ES-I3 (cell line): ENCODE data around the gene TMEM179.
"Not testable (repeated sequence)": the region's sequence is repeated elsewhere in the genome, so short reads cannot be mapped to it uniquely, and the experiment has no call there.

Experiments
- H3K36me3 ChIP-seq: 2 replicates; pipeline ENCODE4 v1.6.1; 2013; ENCODE audit warnings: mild to moderate bottlenecking, low read length, control low read depth, moderate library complexity; ENCODE audit not compliant: insufficient read depth
- H3K4me1 ChIP-seq: 2 replicates; pipeline ENCODE4 v1.6.1; 2013; ENCODE audit warnings: mild to moderate bottlenecking, control low read depth, low read length; ENCODE audit not compliant: insufficient read depth
- H3K9ac ChIP-seq: 2 replicates; pipeline ENCODE4 v1.6.1; 2013; ENCODE audit warnings: low read depth, mild to moderate bottlenecking, low read length, moderate library complexity
- H3K9me3 ChIP-seq: 2 replicates; pipeline ENCODE4 v1.6.1; 2013; ENCODE audit warnings: mild to moderate bottlenecking, low read length, moderate library complexity; ENCODE audit not compliant: control insufficient read depth, insufficient read depth

Gene TMEM179

DNA sequence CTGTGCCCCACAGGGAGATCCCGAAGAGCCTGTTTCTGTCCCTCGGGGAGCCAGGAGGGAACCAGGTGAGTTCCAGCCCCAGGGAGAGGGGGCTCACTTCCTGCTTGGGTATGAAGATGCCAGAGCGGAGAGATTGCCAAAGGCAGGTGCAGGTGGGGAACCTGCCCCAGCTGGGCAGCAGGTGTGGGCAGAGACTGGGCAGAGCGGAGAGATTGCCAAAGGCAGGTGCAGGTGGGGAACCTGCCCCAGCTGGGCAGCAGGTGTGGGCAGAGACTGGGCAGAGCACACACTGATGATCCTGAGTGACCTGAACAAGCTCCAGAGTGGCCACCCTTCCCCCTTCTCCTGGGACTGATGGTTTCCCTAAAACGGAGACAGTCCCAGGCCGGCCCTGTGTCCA, 24.6 kb downstream of the TMEM179 start:
- not testable (repeated sequence) for H3K4me1 ChIP-seq, H3K9ac ChIP-seq, H3K9me3 ChIP-seq, H3K36me3 ChIP-seq

DNA sequence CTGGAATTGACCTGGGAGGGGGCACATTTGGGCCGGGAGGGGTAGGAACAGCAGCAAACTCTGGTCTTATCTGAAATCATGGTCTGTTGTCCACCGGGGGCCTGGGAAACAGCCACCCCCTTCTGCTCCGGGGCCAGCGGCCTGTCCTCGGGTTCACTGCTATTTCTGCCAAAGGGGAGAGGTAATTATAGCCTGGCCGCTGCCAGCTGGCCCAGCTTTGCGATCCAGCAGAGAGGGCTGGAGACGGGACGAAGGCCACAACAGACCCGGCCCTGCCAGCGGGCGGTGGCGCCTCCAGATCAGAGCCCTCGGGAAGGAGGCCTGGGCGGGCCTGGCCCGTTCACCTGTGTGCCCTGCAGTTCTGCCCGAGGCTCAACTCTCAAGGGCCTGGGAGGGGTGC, 25.1 kb downstream of the TMEM179 start, which contains the start of gene C14orf180:
Gene C14orf180, plus strand, starts transcription at position 258 of the 400 bp plus-strand sequence. CDS start 6,667 bp downstream, outside the sequence.
- Histone ChIP-seq H3K36me3 (no peaks in the 10 kb centered on the region), H3K9ac (no peak within 1 kb of the TSS), H3K4me1 (no peaks in the 10 kb centered on the region), H3K9me3 (no peaks in the 10 kb centered on the region)

DNA sequence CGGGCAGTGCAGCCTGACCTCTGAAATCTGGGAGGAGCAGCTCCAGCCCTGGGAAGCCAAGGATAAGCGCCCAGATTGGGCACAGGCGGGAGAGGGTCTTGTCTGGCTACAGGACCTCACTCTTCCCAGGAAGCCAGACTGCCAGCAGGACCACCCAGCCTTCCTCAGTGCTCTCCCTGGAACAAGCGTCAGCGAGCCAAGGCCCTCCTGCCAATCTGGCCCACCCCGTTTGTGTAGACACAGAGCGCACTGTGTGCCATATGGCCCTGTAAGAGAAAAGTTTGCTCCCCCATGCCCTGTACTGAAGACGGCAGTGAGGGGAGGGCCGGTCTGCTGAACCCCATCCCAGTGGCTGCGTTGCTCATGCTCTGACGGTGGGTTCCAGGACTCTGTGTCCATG, 26.3 kb downstream of the TMEM179 start:
- H3K9ac ChIP-seq: no peak overlapping the region
- H3K9me3 ChIP-seq: no peaks in the 10 kb centered on the region
- no peaks in the 10 kb centered on the region for H3K4me1 ChIP-seq
- H3K36me3 ChIP-seq: no peaks in the 10 kb centered on the region

DNA sequence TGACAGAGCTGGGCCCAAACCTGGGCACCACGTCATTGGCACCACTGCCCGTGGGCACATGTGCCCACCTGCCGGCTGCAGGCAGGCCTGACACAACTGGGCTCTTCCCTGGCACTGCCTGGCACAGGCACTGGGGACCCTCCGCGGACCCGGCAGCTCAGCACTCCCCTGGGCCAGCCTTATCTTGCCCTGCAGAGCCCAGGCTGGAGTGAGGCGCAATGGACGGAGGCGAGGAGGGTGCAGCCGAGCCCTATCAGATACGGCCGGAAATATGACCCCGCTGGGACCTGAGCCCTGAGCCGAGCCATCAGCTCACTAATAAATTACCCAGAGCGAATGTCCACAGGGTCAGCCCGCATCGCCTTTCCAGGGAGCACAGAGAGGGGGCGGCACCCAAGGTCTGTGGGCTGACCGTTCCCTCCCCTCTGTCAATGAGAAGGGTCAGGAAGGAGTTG, 26.7 kb downstream of the TMEM179 start:
- Histone ChIP-seq H3K4me1 (no peaks in the 10 kb centered on the region), H3K36me3 (no peaks in the 10 kb centered on the region), H3K9ac (no peak overlapping the region), H3K9me3 (no peaks in the 10 kb centered on the region)

DNA sequence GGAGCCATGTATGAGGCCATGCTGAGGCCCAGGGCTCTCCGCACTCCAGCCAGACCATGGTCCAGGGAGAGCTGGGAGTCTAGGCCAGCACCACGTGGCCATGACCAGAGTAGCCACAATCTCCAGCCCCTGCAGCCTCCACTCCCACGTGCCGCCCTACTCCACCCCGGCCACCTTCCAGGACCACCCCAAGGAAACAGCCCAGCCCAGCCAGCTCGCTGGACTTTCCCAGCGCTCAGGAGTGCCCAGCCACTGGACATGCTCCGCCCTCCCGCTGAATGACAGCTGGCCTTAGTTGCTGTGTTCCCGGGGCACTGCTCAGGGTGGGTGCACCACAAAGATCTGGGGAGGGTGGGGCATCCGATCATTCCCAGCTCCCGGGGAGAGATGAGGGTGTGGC, 27.1 kb downstream of the TMEM179 start:
- no peaks in the 10 kb centered on the region for H3K36me3 ChIP-seq
- H3K9ac ChIP-seq: no peak overlapping the region
- no peaks in the 10 kb centered on the region for H3K9me3 ChIP-seq
- H3K4me1 ChIP-seq: no peaks in the 10 kb centered on the region

- Histone ChIP-seq H3K9me3 (no peaks in the 10 kb centered on the region), H3K9ac (no peak overlapping the region), H3K36me3 (no peaks in the 10 kb centered on the region), H3K4me1 (no peaks in the 10 kb centered on the region)
Observed at GRCh38 chr14:104576970-104577332, 27.6 kb downstream of the TMEM179 start.

- Histone ChIP-seq H3K9me3 (no peaks in the 10 kb centered on the region), H3K9ac (no peak overlapping the region), H3K36me3 (no peaks in the 10 kb centered on the region), H3K4me1 (no peaks in the 10 kb centered on the region)
Observed at GRCh38 chr14:104576232-104576969, 28.2 kb downstream of the TMEM179 start.

GRCh38 chr14:104574978-104575583, 29.5 kb downstream of the TMEM179 start:
- no peaks in the 10 kb centered on the region for H3K9me3 ChIP-seq
- H3K36me3 ChIP-seq: no peaks in the 10 kb centered on the region
- H3K4me1 ChIP-seq: no peaks in the 10 kb centered on the region
- no peak overlapping the region for H3K9ac ChIP-seq

DNA sequence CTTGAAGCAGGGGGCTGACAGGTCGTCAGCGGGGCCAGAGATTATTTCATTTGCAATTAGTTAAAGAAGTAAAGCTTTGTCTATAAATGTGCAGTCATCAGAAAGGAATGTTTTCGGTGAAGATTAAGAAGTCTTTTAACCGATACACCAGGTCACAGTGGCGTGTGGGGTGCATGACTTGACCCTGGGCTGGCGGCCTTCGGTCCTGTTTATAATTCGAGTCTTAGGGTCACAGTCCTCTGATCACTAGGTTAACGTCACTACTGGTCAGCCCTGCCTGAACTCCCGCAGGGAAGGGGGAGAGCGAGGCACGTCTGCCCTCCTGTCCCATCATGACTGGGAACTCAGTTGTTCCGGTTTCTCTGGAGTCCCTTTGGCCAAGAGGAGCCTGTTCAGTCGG, 30.0 kb downstream of the TMEM179 start:
- Histone ChIP-seq H3K9ac (no peak overlapping the region), H3K9me3 (no peaks in the 10 kb centered on the region), H3K36me3 (no peaks in the 10 kb centered on the region), H3K4me1 (no peaks in the 10 kb centered on the region)

- Histone ChIP-seq H3K4me1 (no peaks in the 10 kb centered on the region), H3K9me3 (no peaks in the 10 kb centered on the region), H3K9ac (no peak overlapping the region), H3K36me3 (no peaks in the 10 kb centered on the region)
Observed at GRCh38 chr14:104573930-104574329, 30.6 kb downstream of the TMEM179 start.

GRCh38 chr14:104572668-104573067, 31.9 kb downstream of the TMEM179 start:
- no peaks in the 10 kb centered on the region for H3K9me3 ChIP-seq
- no peaks in the 10 kb centered on the region for H3K36me3 ChIP-seq
- H3K9ac ChIP-seq: no peak overlapping the region
- no peaks in the 10 kb centered on the region for H3K4me1 ChIP-seq

DNA sequence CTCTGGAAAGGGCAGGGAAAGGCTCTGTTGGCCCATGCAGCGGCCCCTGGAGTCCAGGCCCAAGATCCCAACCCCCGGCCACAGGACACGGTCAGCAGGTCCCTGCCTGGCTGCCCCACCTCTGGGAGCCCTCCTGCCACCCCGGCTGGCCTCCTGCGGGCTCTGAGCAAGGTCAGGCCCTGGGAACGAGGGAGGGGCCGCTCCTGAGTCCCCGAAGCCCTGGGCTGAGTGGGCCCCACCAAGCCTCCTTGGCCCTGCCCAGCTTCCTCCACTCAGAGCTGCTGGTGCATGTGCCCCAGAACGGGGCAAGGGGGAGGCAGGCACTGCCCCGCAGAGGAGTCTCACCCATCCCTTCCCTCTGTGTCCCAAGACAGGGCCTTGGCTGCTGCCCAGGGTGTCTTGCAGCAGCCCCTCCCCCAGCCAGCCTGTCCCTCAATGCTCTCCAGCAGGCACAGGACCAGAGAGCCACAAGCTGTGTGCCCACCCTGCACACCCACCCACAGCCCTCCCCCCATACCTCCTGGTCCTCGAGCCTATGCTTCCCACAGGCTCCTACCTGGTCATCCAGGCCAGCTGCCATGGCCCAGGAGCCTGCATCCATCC, 32.4 kb downstream of the TMEM179 start:
- Histone ChIP-seq H3K9ac (no peak overlapping the region), H3K36me3 (no peaks in the 10 kb centered on the region), H3K4me1 (no peaks in the 10 kb centered on the region), H3K9me3 (no peaks in the 10 kb centered on the region)

GRCh38 chr14:104571246-104571645, 33.3 kb downstream of the TMEM179 start:
- H3K36me3 ChIP-seq: no peaks in the 10 kb centered on the region
- H3K4me1 ChIP-seq: no peaks in the 10 kb centered on the region
- H3K9ac ChIP-seq: no peak overlapping the region
- no peaks in the 10 kb centered on the region for H3K9me3 ChIP-seq

- Histone ChIP-seq H3K9me3 (no peaks in the 10 kb centered on the region), H3K36me3 (no peaks in the 10 kb centered on the region), H3K9ac (no peak overlapping the region), H3K4me1 (no peaks in the 10 kb centered on the region)
Observed at GRCh38 chr14:104569435-104569834, 35.1 kb downstream of the TMEM179 start.

GRCh38 chr14:104568620-104569019, 36.0 kb downstream of the TMEM179 start:
- no peaks in the 10 kb centered on the region for H3K36me3 ChIP-seq
- no peak overlapping the region for H3K9ac ChIP-seq
- no peaks in the 10 kb centered on the region for H3K9me3 ChIP-seq
- no peaks in the 10 kb centered on the region for H3K4me1 ChIP-seq
